G401.6 (cell line): ENCODE data around the gene DDX54.

Source experiments
- FAIRE-seq: peaks from 2 replicates; lab custom pipeline; 2012; peaks lifted over from hg19 to GRCh38; lab: Jason Lieb, UNC

DDX54 gene

GRCh38 chr12:113116875-113117274 is 68.4 kb downstream of the DDX54 start:
- FAIRE-seq: no peak

- no peak for FAIRE-seq
These were observed 69.7 kb downstream of the DDX54 start for GRCh38 chr12:113115455-113116126.

DNA sequence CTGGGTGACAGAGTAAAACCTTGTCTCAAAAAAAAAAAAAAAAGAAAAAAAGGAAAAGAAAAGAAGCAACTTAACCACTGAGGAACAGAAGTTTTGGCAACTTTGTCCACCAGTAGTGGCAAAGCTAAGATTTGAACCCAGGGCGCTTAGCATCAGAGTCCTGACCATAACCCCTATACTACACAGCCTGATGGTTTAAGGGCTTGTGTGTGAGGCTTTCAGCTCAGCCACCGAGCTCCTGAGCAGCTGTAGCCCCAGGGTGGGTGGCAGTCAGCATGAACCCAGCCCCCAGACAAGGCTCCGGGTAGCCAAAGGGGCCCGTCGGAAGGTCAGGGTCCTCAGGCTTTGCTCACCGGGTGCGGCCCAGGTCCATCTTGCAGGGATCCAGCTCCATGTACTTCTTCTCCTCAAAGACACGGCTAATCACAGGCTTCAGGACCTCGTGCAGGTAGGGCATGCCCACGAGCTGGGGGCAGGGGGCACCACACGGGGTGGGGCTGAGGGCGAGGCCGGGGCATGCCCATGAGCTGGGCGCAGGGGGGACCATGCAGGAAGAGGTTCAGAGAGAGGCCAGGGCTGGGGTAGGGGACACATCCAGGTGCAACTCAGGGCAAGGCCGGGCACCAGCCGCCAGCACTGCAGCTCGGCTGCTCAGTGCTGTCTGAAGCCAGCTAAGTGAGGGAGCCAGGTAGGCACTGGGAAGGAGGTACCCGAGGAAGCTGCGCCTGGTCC is 70.7 kb downstream of the DDX54 start:
- FAIRE-seq: no peak

GRCh38 chr12:113113397-113113796 is 71.9 kb downstream of the DDX54 start:
- FAIRE-seq: no peak

DNA sequence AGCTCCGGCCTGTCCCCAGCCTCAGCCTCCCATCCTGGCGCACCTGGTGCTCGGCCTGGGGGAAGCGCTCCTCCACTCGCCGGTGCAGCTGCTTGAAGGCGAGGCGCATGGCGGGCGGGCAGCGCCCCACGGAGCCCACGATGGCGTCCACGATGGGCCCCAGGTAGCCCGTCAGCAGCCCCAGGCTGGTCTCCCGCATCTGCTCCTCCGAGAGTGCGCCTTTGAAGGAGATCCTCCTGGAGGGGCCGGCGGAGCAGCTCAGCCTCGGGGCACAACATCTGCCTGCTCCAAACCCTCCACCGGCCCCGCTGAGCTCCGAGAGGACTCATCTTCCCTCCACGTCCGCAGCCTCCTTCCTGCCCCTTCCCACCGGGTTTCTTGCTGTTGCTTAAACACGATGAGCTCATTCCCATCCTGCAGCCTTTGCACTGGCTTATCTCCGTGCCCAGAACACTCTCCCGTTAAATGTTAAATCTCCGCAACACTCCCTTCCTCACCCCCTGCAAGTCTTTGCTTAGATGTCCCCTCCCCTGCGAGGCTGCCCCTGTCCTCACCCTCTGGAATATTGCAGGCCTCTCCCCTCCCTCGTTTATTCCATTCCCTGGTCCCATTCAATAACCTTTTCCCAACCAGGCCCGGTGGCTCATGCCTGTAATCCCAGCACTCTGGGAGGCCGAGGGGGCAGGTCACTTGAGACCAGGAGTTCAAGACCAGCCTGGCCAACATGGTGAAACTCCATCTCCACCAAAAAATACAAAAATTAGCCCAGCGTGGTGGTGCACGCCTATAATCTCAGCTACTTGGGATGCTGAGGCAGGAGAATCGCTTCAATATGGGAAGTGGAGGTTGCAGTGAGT is 73.0 kb downstream of the DDX54 start:
- FAIRE-seq: no peak

DNA sequence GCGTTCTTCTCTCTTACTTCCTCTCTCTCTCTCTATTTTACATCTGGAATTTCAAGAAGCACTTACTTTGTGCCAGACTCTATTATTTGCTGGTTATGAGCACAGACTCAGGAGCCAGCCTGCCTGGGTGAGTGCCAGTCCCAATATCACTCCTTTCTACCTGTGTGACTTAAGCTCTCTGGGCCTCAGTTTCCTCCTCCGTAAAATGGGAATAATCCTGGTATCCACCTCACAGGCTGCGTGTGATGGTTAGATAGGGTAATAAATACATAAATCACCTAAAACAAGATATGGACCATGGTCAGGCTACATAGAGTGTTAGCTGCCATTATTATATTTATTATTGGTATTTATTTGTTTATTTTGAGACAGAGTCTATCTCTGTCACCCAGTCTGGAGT is 74.0 kb downstream of the DDX54 start:
- FAIRE-seq: no peak

DNA sequence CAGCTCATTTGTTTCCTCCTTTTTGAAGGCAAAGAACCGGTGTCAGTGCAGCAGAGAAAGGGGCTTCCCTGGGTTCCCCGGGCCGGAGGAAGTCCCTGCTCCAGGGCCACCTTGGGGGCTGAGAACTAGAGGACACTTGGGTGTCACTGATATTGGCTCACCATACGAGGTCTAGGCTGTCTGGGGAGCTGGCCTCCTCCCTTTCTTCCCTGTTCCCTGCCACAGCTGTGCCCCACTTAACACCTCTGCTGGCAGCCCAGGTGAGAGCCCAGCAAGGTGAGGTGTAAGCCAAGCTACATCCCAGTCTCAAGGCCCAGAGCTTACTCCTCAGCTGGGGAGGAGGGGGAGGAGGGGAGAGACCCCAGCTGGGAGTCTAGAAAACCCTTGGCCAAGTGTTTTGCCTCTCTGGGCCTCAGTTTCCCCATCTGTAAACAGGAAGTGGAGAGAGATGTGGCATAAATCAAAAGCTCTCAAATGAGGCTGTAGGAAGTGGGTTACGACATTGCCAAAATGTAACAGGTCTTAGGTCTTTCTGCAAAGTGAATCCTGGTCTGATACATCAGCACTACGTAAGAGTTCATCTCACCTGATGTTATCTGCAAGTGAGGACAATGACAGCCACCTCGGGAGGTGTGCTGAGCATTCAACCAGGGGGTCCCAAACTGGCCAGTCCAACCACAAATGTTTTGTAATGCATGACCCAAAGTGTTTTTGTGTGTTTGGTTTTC is 75.2 kb downstream of the DDX54 start:
- FAIRE-seq: no peak

DNA sequence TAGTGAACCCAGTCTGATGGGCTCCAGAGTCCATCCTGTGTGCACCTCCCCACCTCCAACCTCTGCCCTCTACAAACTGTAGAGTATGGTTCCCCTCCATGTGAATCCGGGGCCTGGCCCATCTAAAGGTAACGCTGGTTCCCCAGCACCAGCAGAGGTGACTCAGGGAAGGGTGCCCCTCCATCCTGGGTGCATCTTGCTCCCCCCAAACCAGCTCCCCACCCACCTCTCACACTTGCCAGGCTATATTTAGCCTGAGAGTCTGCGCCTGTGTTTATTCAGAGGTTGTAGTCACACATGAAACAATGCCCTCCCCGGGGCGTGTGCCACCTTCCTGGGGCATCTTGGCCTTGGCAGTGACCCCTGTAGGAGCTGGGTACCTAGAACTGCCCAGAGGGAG is 75.9 kb downstream of the DDX54 start:
- FAIRE-seq: no peak

DNA sequence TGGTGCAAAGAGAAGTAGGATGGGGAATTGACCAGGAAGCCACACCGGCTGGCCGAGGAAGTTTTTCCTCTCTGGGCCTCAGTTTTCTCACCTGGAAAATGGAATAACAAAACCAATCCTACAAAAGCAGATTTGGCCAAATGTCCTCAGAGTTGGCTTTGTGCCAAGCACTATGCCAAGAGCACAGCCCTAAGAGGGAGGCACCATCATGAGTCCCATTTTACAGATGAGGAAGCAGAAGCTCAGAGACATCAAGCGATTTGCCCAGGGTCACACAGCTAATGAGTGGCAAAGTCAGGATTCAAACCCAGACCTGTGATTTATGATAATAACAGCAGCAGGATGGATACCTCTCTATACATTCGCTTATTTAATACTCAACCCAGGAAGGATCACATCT is 77.0 kb downstream of the DDX54 start:
- no peak for FAIRE-seq
